Right renal pelvis (tissue), 4 donors: ENCODE results near the gene PDCD7. TPM values are rescaled to one million over a fixed set of nuclear protein-coding genes. Genes with fewer than 3 reads are reported as not detected.
"Not testable (repeated sequence)": the region's sequence is repeated elsewhere in the genome, so short reads cannot be mapped to it uniquely, and the experiment has no call there.

Experiments used
- DNase-seq, 4 donors: peaks; one replicate each; pipeline ENCODE4 v3.0.0-alpha.2; 2013; ENCODE audit warnings: low read depth in 4 of 4, low spot score in 3 of 4, missing footprints in 1 of 4
- polyA plus RNA-seq, 4 donors: library from polyadenylated mRNA; unstranded; fragments of 120-200 nt; gene quantifications; one replicate each; pipeline ENCODE4 v1.2.1, GENCODE V29; 2013; ENCODE audit not compliant: insufficient read length in 4 of 4

Gene PDCD7
- polyA plus RNA-seq, 4 donors: 27.5 to 32.9 (median 31.5) TPM

DNA sequence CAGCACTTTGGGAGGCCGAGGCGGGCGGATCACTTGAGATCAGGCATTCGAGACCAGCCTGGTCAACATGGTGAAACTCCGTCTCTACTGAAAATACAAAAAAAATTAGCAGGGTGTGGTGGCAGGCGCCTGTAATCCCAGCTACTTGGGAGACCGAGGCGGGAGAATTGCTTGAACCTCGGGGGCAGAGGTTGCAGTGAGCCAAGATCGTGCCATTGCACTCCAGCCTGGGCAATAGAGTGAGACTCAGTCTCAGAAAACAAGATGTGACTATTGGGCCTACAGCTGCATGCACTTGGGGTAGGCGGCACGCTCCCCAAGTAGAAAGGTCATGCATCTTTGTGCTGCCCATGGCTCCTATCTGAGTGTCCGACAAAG, 39.8 kb downstream of the PDCD7 start:
- DNase-seq: not testable (repeated sequence)

DNA sequence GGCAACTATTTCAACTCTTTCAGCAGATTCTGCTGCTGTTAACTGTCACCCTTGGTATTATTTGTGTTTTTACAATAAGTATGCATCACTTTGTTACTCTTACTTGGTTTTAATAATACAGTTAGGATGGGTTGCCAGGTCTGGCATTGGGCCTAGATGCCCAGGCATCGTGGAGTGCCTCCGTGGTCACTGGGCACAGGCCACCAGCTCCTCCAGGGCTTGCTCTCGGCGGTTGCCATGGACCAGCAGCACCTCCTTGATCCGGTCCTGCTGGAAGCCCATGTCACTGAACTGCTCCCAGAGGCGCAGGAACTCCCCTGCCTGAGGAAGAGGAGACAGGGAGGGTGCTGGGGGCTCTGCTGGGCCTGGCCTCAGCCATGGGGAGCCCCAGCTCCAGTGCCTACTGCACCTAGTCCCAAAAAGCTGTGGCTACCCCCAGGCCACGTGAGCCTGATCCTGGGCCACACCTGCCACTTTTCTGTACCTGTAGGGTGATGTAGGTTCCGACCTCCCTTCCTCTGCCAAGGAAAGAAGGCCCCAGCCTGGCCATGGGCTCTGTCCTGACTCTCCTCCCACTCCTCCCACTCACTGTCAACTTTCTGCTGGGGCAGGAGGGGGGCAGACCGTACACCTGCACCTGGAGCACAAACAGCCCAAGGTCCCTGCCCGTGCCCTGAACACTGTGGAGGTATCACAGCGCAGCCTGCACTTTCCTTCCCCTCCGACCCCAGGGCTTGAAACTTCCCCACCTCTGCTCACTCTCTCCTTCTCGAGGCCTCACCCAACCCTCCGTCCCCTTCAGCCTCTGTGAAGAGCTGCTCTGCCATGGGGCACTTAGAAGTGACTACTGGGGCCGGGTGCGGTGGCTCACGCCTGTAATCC, 40.5 kb downstream of the PDCD7 start:
- no peak for DNase-seq

DNA sequence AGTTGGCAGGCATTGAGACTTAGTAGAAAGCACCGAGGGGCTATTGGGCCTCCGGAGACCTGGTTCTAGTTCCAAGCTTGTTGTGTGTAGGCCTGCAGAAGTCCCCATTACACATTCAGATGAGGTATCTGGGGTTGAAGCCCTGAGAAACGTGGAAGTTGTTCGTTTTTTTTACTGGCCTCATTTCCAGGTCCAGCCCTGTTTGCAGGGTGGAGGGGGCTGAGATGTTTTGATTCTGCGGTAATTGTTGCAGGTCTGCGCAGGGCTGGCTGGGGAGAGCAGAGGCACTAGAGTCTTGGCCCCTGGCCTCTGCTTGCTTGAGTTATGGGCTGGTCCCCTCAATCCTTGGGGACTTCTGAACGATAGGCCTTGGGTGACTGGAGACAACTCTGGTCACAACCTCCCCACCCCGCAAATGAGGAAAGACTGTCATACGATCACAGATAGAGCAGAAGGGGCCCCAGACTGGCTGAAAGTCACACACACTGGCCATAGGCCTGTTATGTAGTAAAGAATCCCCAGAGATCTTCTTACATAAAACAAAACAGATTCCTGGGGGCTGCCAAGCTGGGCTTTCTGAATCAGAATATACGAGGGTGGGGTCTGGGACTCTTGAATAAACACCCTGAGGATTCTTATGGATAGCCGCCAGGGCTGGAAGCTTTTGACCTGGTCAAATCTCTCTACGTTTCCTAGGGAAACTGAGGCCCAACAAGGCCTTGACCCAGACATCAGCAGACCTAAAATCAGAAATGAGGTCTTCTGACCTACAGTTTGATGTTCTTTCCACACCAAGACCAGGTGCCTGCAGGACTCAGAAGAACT, 41.5 kb downstream of the PDCD7 start:
- no peak for DNase-seq

DNA sequence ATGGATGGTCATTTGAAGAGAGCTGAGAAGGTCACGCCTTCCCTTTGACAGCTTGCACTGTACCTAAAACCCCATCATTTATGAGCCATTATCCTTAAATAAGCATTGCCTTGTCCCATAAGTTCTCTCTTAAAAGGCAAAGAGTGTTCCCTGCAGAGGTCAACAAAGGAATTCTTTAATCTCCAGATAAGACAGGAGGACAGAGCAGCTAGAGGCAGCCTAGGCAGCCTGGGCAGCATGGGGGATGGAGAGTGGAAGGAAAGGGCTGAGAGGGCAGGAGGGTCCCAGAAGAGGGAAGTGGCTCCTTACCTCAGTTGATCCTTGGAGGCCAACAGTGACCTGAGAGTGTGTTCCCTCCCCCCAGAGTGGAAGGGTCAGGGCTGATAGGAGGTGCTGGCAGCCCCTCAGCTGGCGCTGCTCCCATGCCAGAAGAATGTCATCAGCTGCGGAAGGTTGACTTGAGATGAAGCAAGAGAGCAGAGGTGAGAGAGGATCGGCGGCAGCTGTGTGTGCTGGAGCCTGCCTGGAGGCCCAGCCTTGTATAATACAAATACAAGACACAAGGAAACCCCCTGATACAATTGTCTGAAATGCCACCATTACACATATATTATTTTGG, 44.3 kb downstream of the PDCD7 start:
- DNase-seq: no peak

DNA sequence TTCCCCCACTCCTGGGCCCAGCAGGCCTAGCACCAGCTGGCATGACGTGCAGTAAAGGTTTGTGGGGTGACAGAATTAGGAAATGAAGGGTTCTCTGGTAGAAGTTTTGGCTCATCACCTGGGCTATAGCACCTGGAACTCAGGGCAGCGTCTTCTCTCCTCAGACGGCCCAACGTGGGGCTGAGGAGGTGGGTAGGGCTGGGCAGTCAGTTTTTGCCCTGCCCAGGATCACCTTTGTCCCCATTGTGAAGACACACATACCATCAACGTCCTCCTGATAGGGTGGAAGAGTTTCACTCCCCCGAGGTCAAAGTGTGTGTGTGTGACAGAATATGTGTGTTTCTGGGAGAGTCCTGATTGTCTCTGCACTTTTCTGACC, 45.0 kb downstream of the PDCD7 start:
- no peak for DNase-seq

DNA sequence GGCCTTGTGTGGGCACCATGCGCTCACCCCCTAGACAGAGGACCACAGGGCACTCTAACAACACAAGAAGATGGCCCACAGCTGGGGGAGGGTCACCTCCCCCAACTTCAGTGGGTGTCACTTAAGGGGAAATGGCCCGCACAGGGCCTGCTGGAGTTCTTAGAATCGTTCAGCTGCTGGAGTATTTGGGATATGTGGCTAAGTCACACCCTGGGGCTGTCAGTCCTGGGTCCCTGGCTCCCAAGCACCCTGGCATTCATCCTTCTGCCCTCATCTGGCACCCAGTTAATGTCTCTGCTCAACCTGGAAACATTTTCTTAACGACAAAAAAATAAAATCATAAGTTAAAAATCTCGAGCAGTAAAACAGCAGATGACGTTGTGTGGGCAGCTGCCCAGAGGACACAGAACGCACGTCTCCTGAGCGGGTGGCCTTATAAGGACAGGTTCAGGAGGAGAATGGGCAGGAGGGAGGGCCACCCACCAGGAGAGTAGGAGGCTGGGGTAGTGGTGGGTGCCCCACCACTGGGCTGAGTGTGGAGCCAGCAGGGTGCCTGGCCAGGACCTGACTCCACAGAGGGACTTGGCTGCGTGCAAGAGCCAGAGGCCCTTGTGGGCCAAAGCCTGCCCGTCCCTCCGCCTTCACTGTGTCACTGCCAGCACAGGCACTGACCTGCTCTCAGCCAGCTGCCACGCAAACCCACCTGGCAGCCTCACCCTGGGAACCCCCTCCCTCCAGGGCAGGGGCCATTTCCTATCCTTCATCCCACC, 45.5 kb downstream of the PDCD7 start:
- DNase-seq: no peak

DNA sequence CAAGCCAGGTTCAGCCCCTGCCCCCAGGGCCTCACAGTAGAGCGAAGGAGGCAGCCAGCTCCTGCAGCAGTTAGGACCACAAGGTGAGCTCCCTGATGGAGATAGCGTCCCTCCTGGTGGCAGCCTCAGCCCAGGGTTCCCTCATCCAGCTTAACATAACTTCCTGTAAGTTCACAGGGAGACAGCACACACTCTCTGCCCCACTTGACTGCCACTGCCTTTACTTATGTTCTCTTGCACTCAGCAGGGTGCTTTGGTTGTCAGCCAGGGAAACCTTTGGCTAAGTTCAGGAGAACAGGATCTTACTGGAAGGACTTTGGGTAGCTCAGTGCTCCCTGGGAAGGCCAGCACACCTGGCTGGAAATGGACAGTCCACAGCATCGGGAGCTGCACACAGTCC, 46.2 kb downstream of the PDCD7 start:
- DNase-seq: no peak

DNA sequence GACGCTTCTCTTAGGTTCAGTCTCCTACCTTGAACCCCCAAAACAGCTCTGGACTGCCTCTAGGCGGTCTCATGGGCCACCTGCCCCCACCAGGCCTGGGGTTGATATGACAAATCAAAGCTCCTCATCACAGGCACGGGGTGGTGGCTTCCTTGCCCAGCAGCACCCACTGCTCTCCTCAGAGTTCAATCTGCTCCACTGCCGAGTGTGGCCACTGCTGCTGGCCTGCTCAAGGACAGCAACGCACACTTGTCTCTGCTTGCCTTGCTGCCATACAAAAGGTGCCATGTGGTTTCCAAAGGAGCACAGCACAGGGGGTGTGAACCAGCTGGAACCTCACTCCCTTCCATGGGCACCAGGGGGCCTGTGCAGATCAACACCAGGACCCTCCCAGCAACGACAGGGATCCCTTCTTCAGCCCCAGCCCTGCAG, 46.9 kb downstream of the PDCD7 start:
- no peak for DNase-seq

DNA sequence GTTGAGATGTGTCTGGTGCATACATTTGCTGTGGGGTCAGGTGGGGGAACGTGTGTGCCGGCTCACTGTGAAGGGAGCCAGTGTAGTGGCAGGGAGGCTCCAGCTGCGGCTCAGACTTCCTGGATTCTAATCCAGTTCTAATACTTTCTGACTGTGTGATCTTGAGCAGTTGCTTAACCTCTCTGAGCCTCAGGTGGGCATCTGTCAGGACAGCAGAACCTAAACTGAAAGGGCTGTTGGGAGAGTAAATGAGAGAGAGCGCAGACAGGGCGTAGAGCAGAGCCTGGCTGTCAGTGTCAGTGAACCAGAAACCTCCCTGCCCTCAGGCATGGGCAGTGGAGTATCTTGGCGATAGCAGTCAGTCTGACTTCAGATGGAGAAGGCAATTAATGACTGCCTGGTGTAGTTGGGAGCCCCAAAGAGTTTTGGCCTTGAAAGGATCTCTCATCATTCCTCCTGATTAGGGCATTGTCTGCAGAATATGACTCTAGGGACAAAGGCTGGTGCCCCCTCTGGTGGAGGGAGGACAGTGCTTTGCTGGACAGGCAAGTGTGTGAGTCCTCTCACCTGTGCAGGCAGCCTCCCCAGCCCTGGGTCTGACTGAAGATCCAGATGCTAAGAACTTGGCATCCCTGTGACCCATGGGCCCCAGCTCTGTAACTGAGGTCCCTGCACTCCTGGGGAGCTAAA, 47.5 kb downstream of the PDCD7 start:
- DNase-seq: no peak

DNA sequence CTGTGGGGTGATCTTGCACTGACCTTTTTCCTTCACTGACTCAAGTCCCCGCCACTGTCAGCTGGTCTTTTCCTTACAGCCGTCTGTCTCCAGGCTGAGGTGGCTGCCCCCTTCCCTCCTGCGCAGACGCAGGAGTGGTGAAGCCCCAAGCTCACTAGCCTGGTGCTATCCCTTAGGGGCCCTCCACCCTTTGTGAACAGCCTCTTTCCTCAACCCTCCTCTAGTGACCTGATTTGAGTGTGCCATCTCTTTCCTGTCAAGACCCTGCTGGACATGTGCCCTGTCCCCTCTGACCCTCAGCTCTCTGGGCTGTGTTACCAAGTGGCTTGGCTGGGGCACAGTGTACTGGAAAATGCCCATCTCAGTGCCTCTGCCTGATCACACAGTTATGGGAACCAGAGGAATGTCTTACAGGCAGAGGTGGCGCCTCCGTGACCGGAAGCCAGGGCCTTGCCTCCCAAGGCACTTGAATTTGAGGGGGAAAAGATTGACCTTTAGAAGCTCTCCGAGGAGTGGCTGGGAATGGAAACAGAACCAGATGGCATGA, 48.3 kb downstream of the PDCD7 start:
- no peak for DNase-seq

DNA sequence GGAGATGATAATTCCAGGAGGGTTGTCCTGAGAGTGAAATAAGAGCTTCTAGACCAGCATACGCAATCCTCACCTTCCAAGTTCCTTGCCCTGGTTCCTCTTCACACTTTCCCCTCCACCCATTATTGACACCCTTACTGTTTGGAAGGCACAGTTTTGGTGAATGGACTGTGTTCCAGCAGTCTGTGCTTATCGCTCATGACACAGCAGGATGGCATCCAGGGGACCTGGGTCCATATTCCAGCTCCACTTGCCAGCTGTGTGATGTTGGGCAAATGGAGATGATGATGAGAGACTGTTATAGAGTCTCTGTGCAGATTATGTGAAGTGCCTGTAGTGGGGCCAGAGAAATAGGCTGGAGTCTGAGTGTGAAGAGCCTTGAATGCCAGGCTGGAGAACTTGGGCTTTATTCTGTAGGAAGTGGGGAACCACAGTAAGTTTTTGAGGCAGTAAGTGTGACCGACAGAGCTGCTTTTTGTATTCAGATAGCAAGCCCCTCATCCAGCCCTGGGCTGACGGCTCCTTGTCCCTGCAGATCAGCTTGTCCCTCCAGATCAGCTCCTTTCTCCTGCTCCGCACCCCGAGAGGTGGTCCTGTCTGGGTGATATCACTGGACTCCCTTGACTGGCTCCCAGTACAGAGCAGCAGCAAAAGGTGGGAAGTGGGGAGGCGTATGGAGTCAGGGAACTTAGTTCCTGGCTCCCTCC, 49.0 kb downstream of the PDCD7 start:
- DNase-seq: no peak

DNA sequence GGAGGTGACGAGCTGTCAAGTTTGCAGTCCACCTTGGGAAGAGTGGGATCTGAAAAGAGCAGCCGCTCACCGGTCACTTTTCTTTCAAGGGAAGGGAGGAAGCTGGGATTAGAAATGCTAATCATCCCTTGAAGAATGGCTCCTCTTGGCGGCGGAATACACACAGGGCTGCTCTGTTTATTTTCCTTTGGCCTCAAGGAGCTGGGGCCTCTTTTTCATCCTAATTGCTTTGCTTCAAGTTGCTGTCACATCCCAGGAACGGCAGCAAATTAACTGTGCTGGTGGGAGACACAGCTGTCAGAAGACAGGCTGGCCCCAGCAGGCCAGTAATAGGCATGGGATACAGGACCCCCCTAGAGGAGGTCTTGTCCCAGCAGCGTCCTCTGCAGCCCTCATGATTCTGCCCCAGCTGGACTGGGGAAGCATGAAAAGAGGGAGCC, 50.3 kb downstream of the PDCD7 start:
- peak in 2 of 4 donors; percentile 57 for DNase-seq

DNA sequence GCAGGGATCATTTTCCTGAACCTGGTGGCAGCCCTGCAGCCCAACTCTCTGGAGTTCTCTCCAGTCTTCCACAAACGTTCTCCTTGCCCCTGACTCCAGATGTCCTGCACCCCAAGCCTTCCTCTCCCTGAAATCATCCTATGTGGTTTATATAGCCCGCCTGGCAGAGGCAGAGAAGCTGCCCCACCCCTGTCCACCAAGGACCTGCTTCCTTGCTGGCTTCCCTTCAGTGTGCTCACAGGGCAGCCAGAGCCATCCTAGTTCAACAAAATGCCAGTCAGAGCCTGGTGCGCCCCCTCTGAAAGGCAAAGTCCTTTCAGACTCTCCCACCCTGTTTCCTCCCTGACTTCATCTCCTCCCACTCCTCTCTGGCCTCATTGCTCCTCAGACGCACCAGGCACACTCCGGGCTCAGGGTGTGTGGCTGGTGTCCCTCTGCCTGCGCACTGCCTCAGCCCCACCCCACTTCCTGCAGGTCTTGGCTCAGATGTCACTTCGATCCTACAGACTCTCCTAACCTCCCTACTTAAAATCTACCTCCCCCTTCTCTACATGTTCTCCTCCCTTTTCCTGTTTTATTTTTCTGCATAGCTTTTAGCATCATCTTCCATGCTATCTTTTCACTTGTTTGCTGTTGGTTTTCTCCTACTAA, 51.2 kb downstream of the PDCD7 start:
- DNase-seq: no peak

DNA sequence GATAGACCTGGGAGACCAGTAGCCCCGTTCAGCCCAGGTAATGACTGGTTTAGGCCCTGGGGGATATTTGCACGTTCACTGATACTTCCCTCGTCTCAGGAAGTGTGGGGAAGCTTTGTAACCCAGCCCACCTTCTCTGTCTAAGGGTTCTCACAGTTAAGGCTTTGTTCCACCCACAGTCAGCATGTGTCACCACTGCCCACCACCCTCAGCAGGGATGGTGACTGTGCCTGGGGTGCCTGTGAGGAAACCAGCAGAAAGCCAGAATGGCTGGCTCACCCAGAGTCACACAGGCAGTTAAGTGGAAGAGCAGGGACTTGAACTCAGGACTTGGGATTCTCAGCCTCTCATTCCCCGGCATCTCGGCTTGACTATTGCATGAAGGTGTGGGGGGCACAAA, 51.9 kb downstream of the PDCD7 start:
- DNase-seq: no peak

DNA sequence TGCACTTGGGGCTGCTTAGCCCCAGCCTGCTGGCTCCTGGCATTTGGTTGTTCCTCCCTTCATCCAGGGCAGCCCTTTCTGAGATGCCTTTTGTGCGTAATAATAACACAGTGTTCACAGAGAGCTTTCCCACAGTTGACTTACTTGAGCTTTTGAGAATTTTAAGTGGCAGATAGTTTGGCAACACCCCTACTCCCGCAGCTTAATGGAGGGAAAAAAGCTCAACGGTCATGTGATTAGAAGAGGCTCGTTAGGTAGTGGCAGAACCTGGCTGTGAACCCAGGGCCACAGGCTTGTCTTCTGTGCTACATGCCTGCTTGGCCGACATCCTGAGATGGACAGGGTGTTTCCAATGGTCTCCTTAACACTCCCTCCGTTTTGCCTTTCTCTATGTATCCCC, 52.3 kb downstream of the PDCD7 start:
- no peak for DNase-seq

DNA sequence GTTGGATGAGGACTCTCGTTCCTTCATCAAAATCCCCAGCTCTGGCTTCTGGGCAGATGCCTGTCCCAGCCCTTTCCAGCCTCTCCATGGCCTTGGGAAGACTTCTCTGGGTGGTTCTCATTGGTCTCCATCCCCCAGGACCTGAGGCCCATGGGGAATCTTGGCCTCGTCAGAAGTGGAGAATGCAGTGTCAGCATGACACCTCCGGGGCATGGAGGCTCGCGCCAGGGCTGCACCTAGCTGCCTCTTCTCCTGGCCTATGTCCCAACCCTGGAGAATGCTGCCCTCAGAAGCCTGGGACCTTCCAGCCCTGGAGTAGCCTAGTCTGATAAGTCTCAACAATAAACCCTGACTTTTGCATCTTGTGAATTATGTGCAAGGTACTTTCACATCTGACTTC, 54.0 kb downstream of the PDCD7 start:
- no peak for DNase-seq

DNA sequence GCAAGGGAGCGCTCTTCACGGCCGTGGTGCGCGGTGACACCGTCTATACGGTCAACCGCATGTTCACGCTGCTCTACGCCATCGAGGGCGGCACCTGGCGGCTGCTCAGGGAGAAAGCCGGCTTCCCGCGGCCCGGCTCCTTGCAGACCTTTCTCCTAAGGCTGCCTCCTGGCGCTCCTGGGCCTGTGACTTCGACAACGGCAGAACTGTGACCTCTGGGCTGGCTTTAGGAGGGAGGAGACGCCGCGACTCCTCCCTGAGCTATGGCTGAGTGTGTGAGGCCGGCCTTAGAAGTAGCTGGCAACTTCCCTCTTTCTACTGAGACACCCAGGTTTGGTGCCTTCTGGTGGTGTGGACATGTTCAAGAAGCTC, 55.6 kb downstream of the PDCD7 start:
- DNase-seq: no peak

DNA sequence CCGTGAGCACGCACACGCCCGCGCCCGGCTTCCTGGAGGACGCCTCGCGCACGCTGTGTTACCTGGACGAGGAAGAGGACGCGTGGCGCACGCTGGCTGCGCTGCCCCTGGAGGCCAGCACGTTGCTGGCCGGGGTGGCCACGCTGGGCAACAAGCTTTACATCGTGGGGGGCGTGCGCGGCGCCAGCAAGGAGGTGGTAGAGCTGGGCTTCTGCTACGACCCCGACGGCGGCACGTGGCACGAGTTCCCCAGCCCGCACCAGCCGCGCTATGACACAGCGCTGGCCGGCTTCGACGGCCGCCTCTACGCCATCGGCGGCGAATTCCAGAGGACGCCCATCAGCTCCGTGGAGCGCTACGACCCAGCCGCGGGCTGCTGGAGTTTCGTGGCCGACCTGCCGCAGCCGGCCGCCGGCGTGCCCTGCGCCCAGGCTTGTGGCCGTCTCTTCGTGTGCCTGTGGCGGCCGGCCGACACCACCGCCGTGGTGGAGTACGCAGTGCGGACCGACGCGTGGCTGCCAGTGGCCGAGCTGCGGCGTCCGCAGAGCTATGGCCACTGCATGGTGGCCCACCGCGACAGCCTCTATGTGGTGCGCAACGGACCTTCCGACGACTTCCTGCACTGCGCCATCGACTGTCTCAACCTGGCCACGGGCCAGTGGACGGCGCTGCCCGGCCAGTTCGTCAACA, 56.2 kb downstream of the PDCD7 start:
- DNase-seq: no peak
